Measurements from ENCODE around the gene RGS3. TPM values are rescaled to one million over a fixed set of nuclear protein-coding genes. Genes with fewer than 3 reads are reported as not detected.

The RGS3 gene
- total RNA-seq, 4 donors from 2014 or later, result 5.9 to 11.8 (median 9.8) TPM

GRCh38 chr9:113585555-113585954 lies 122.0 kb downstream of the RGS3 start:
- H3K9me3 ChIP-seq, result no peaks in the 10 kb centered on the region
- no peak overlapping the region for H3K4me3 ChIP-seq
- in situ Hi-C loops (cut with MboI; ENCODE audit: low sequenced_read_pairs in 4 of 4), result loop anchor here in 1 of 4 donors (10.0 kb wide), 1 partner anchor 141 kb away; no protein-coding TSS in a partner anchor
- no peak overlapping the region for H3K27ac ChIP-seq
- no peak for DNase-seq
- H3K27me3 ChIP-seq, result no peaks in the 10 kb centered on the region
- TF ChIP-seq POLR2A (IDR thresholded peaks at IDR 0.05) (no peak), CTCF (IDR thresholded peaks at IDR 0.05 in 4 of 5, conservative IDR thresholded peaks at IDR 0.05 in 1 of 5) (no peak)
- H3K4me1 ChIP-seq, result peaks cover 19 to 37% of the 10 kb centered on the region in 2 donors
- H3K36me3 ChIP-seq, result peaks cover 0 to 9% of the 10 kb centered on the region in 2 donors
- no peak for ATAC-seq
- intact Hi-C loops (cut with DNase I; ENCODE audit: low total_unique reads), result loop anchor here (5.0 kb wide), 1 partner anchor 313 kb away; no protein-coding TSS in a partner anchor

- H3K27me3 ChIP-seq, result no peaks in the 10 kb centered on the region
- no peaks in the 10 kb centered on the region for H3K9me3 ChIP-seq
- in situ Hi-C loops (cut with MboI; ENCODE audit: low sequenced_read_pairs in 4 of 4) (loop anchor here in 1 of 4 donors (10.0 kb wide), 1 partner anchor 143 kb away; no protein-coding TSS in a partner anchor), intact Hi-C loops (cut with DNase I; ENCODE audit: low total_unique reads) (loop anchor here (5.0 kb wide), 1 partner anchor 315 kb away; no protein-coding TSS in a partner anchor)
- peak in 1 of 2 donors; percentile 25 for ATAC-seq
- peak overlapping the region in 3 of 4 donors; percentile 42 to 59 (median 54) for H3K27ac ChIP-seq
- no peak for DNase-seq
- no peak overlapping the region for H3K4me3 ChIP-seq
- H3K4me1 ChIP-seq, result peaks cover 12 to 40% of the 10 kb centered on the region in 2 donors
- TF ChIP-seq POLR2A (IDR thresholded peaks at IDR 0.05) (no peak), CTCF (IDR thresholded peaks at IDR 0.05 in 4 of 5, conservative IDR thresholded peaks at IDR 0.05 in 1 of 5) (peak; percentile 25 to 72 (median 63))
- peaks cover 0 to 9% of the 10 kb centered on the region in 2 donors for H3K36me3 ChIP-seq
Measured at GRCh38 chr9:113587471-113588031, 124.0 kb downstream of the RGS3 start.

- H3K27me3 ChIP-seq, result no peaks in the 10 kb centered on the region
- TF ChIP-seq CTCF (IDR thresholded peaks at IDR 0.05 in 4 of 5, conservative IDR thresholded peaks at IDR 0.05 in 1 of 5), result no peak
- no peak for TF ChIP-seq POLR2A (IDR thresholded peaks at IDR 0.05)
- intact Hi-C loops (cut with DNase I; ENCODE audit: low total_unique reads) (loop anchor here (5.0 kb wide), 1 partner anchor 316 kb away; no protein-coding TSS in a partner anchor), in situ Hi-C loops (cut with MboI; ENCODE audit: low sequenced_read_pairs in 4 of 4) (loop anchor here in 1 of 4 donors (10.0 kb wide), 1 partner anchor 144 kb away; no protein-coding TSS in a partner anchor)
- DNase-seq, result no peak
- H3K4me3 ChIP-seq, result no peak overlapping the region
- ATAC-seq, result no peak
- peaks cover 0 to 9% of the 10 kb centered on the region in 2 donors for H3K36me3 ChIP-seq
- peaks cover 16 to 47% of the 10 kb centered on the region in 2 donors for H3K4me1 ChIP-seq
- H3K27ac ChIP-seq, result peak overlapping the region in 3 of 4 donors; percentile 42 to 59 (median 54)
- no peaks in the 10 kb centered on the region for H3K9me3 ChIP-seq
Measured at GRCh38 chr9:113588242-113588810, 124.8 kb downstream of the RGS3 start.

GRCh38 chr9:113588936-113589335 lies 125.4 kb downstream of the RGS3 start:
- no peak for TF ChIP-seq CTCF (IDR thresholded peaks at IDR 0.05 in 4 of 5, conservative IDR thresholded peaks at IDR 0.05 in 1 of 5)
- TF ChIP-seq POLR2A (IDR thresholded peaks at IDR 0.05), result no peak
- intact Hi-C loops (cut with DNase I; ENCODE audit: low total_unique reads) (loop anchor here (5.0 kb wide), 1 partner anchor 317 kb away; no protein-coding TSS in a partner anchor), in situ Hi-C loops (cut with MboI; ENCODE audit: low sequenced_read_pairs in 4 of 4) (loop anchor here in 1 of 4 donors (10.0 kb wide), 1 partner anchor 144 kb away; no protein-coding TSS in a partner anchor)
- no peaks in the 10 kb centered on the region for H3K9me3 ChIP-seq
- no peaks in the 10 kb centered on the region for H3K27me3 ChIP-seq
- ATAC-seq (no peak), DNase-seq (no peak)
- peaks cover 0 to 8% of the 10 kb centered on the region in 2 donors for H3K36me3 ChIP-seq
- H3K4me1 ChIP-seq, result peaks cover 21 to 54% of the 10 kb centered on the region in 2 donors
- H3K27ac ChIP-seq, result peak overlapping the region in 3 of 4 donors; percentile 4 to 59 (median 54)
- H3K4me3 ChIP-seq, result no peak overlapping the region

All from gastrocnemius medialis (tissue), 4 donors.